H1 (cell line): Measurements from ENCODE around the gene PPARD. TPM values are rescaled to one million over a fixed set of nuclear protein-coding genes. Genes with fewer than 3 reads are reported as not detected.

Experiments used
- CTCF ChIA-PET: fragments of 300-600 bp; sonication (Branson Sonifier 250); formaldehyde crosslinking; loops from one replicate; lab custom pipeline; 2021; ENCODE audit not compliant: partially characterized antibody; lab: Charles Lee
- POLR2A ChIA-PET: fragments of 300-600 bp; sonication (Branson Sonifier 250); formaldehyde crosslinking; loops from one replicate; lab custom pipeline; 2021; ENCODE audit warnings: inconsistent platforms; ENCODE audit not compliant: partially characterized antibody; lab: Charles Lee
- DNase-seq, 2 experiments: peaks; one replicate each; pipeline versions ENCODE4 v3.0.0 to v3.0.0-alpha.2; 2010 to 2022; ENCODE audit warnings: low spot score in 2 of 2, low read depth in 1 of 2, mixed read lengths in 1 of 2
- FAIRE-seq: peaks from 2 replicates; lab custom pipeline; 2011; peaks lifted over from hg19 to GRCh38; lab: Jason Lieb, UNC
- H2AFZ ChIP-seq: 2 replicates; pipeline ENCODE4 v1.8.1; 2012; ENCODE audit warnings: low read length, inconsistent platforms
- H2AK5ac ChIP-seq: 2 replicates; pipeline ENCODE4 v1.6.1; 2013; ENCODE audit warnings: low read depth, low read length
- H2BK120ac ChIP-seq: replicated peaks from 2 replicates; pipeline ENCODE3; 2013; ENCODE audit warnings: low read depth, low read length, inconsistent platforms
- H2BK12ac ChIP-seq: 2 replicates; pipeline ENCODE4 v1.6.1; 2013; ENCODE audit warnings: low read depth, low read length
- H2BK15ac ChIP-seq: 2 replicates; pipeline ENCODE4 v1.6.1; 2013; ENCODE audit warnings: low read length
- H2BK20ac ChIP-seq: 2 replicates; pipeline ENCODE4 v1.6.1; 2013; ENCODE audit warnings: low read length
- H2BK5ac ChIP-seq: 2 replicates; pipeline ENCODE4 v1.6.1; 2013; ENCODE audit warnings: low read depth, low read length
- H3K14ac ChIP-seq: 2 replicates; pipeline ENCODE4 v1.6.1; 2013; ENCODE audit warnings: inconsistent platforms; ENCODE audit not compliant: insufficient read length
- H3K18ac ChIP-seq: 2 replicates; pipeline ENCODE4 v1.6.1; 2013; ENCODE audit warnings: low read length; ENCODE audit errors: extremely low read depth
- H3K23ac ChIP-seq: 2 replicates; pipeline ENCODE4 v1.6.1; 2013; ENCODE audit warnings: inconsistent platforms; ENCODE audit not compliant: insufficient read length
- H3K23me2 ChIP-seq: 2 replicates; pipeline ENCODE4 v1.6.1; 2013; ENCODE audit warnings: low read depth, low read length
- H3K27ac ChIP-seq: 2 replicates; pipeline ENCODE4 v1.6.1; 2011; ENCODE audit warnings: low read depth, low read length, inconsistent platforms
- H3K27me3 ChIP-seq, 4 experiments: replicated peaks in 1 of 4; 1 replicate in 1 of 4; 2 replicates in 3 of 4; pipeline versions ENCODE4 v1.6.1 to v1.8.1; 2011 to 2013; ENCODE audit warnings: low read length in 3 of 4, mild to moderate bottlenecking in 3 of 4, inconsistent platforms in 2 of 4, mixed read lengths in 2 of 4, moderate library complexity in 1 of 4; ENCODE audit not compliant: control insufficient read depth in 3 of 4, insufficient read depth in 3 of 4; ENCODE audit errors: extremely low read depth in 1 of 4
- H3K36me3 ChIP-seq, 4 experiments: 2 replicates each; pipeline versions ENCODE4 v1.6.1 to v1.8.1; 2011 to 2013; ENCODE audit warnings: mild to moderate bottlenecking in 4 of 4, low read length in 3 of 4, moderate library complexity in 2 of 4, control low read depth in 1 of 4, inconsistent platforms in 1 of 4; ENCODE audit not compliant: insufficient read depth in 4 of 4, control insufficient read depth in 2 of 4
- H3K4ac ChIP-seq: replicated peaks from 2 replicates; pipeline ENCODE3; 2013; ENCODE audit warnings: low read length, low read depth, mixed read lengths, inconsistent platforms; ENCODE audit not compliant: insufficient read length
- H3K4me1 ChIP-seq, 4 experiments: replicated peaks in 1 of 4; 1 replicate in 1 of 4; 2 replicates in 3 of 4; pipeline versions ENCODE4 v1.6.1 to v1.8.1; 2011 to 2013; ENCODE audit warnings: low read length in 3 of 4, inconsistent platforms in 2 of 4, mixed read lengths in 1 of 4; ENCODE audit not compliant: insufficient read depth in 4 of 4, control insufficient read depth in 3 of 4
- H3K4me2 ChIP-seq, 2 experiments: 2 replicates each; pipeline versions ENCODE4 v1.6.1 to v1.8.1; 2011 to 2013; ENCODE audit warnings: low read depth in 2 of 2, low read length in 2 of 2, control low read depth in 1 of 2, inconsistent platforms in 1 of 2, mild to moderate bottlenecking in 1 of 2; ENCODE audit not compliant: insufficient read depth in 1 of 2
- H3K4me3 ChIP-seq, 4 experiments: fragments of 200-600, 300-600 bp in 1 of 4; sonication (generic), shearing (Covaris generic), sonication (Bioruptor Twin) in 1 of 4; 2 replicates each; pipeline versions ENCODE4 v1.5.1 to v1.8.1; 2011 to 2016; ENCODE audit warnings: low read length in 4 of 4, low read depth in 3 of 4, control low read depth in 2 of 4, inconsistent platforms in 2 of 4, mild to moderate bottlenecking in 2 of 4, mixed read lengths in 1 of 4, moderate library complexity in 1 of 4; ENCODE audit not compliant: insufficient read depth in 2 of 4; ENCODE audit errors: extremely low read depth in 1 of 4
- H3K56ac ChIP-seq: replicated peaks from 2 replicates; pipeline ENCODE3; 2013; ENCODE audit warnings: low read depth, mild to moderate bottlenecking, mixed read lengths, low read length, inconsistent platforms; ENCODE audit not compliant: insufficient read length
- H3K79me1 ChIP-seq: 2 replicates; pipeline ENCODE4 v1.6.1; 2013; ENCODE audit warnings: low read depth, low read length, control low read depth
- H3K79me2 ChIP-seq, 2 experiments: 2 replicates each; pipeline versions ENCODE4 v1.6.1 to v1.8.1; 2012 to 2013; ENCODE audit warnings: low read length in 2 of 2, mild to moderate bottlenecking in 2 of 2, inconsistent platforms in 1 of 2; ENCODE audit not compliant: insufficient read depth in 2 of 2, control insufficient read depth in 1 of 2
- H3K9ac ChIP-seq, 4 experiments: replicated peaks in 1 of 4; 1 replicate in 1 of 4; 2 replicates in 3 of 4; pipeline versions ENCODE4 v1.6.1 to v1.8.1; 2011 to 2013; ENCODE audit warnings: low read depth in 3 of 4, low read length in 3 of 4, control low read depth in 2 of 4, mild to moderate bottlenecking in 2 of 4, moderate library complexity in 2 of 4, inconsistent platforms in 1 of 4; ENCODE audit errors: extremely low read depth in 1 of 4
- H3K9me3 ChIP-seq, 2 experiments: 2 replicates each; pipeline versions ENCODE4 v1.6.1 to v1.8.1; 2012 to 2013; ENCODE audit warnings: mild to moderate bottlenecking in 2 of 2, moderate library complexity in 2 of 2, control low read depth in 1 of 2, inconsistent platforms in 1 of 2, low read depth in 1 of 2, low read length in 1 of 2, mixed read lengths in 1 of 2; ENCODE audit not compliant: insufficient read depth in 2 of 2
- H4K20me1 ChIP-seq, 2 experiments: replicated peaks in 1 of 2; 2 replicates each; pipeline versions ENCODE3 to v1.8.1; 2011 to 2013; ENCODE audit warnings: inconsistent platforms in 2 of 2, low read length in 2 of 2, mild to moderate bottlenecking in 1 of 2; ENCODE audit not compliant: insufficient read depth in 2 of 2, control insufficient read depth in 1 of 2
- H4K5ac ChIP-seq: 2 replicates; pipeline ENCODE4 v1.6.1; 2013; ENCODE audit warnings: low read length, low read depth, mixed read lengths, inconsistent platforms; ENCODE audit not compliant: insufficient read length
- H4K8ac ChIP-seq: 2 replicates; pipeline ENCODE4 v1.8.0; 2013; ENCODE audit warnings: mild to moderate bottlenecking, moderate library complexity, low read length, inconsistent platforms; ENCODE audit not compliant: insufficient read depth; ENCODE audit errors: extremely low read depth
- H4K91ac ChIP-seq: replicated peaks from 2 replicates; pipeline ENCODE3; 2013; ENCODE audit warnings: low read length, mixed read lengths, inconsistent platforms; ENCODE audit not compliant: insufficient read length
- ASH2L ChIP-seq: fragments of 200-600, 300-600 bp; sonication (generic); IDR thresholded peaks from one replicate; pipeline ENCODE4 v1.7.1; 2017; ENCODE audit warnings: low read length
- ATF2 ChIP-seq: IDR thresholded peaks from 2 replicates; pipeline ENCODE4 v1.6.1; 2012; ENCODE audit warnings: low read length, inconsistent platforms
- CHD2 ChIP-seq: IDR thresholded peaks from 2 replicates; pipeline ENCODE4 v1.6.1; 2012; ENCODE audit warnings: low read length, improper control_type of control experiment
- FOSL1 ChIP-seq: IDR thresholded peaks from 2 replicates; pipeline ENCODE4 v1.6.1; 2011; ENCODE audit warnings: mild to moderate bottlenecking, low read depth, low read length, moderate library complexity; ENCODE audit not compliant: insufficient read depth
- GTF2F1 ChIP-seq: IDR thresholded peaks from 2 replicates; pipeline ENCODE4 v1.6.1; 2012; ENCODE audit warnings: low read depth, low read length, improper control_type of control experiment, borderline replicate concordance
- JUN ChIP-seq: IDR thresholded peaks from 2 replicates; pipeline ENCODE4 v1.6.1; 2011; ENCODE audit warnings: low read depth, mild to moderate bottlenecking, improper control_type of control experiment, low read length
- MAFK ChIP-seq: IDR thresholded peaks from 2 replicates; pipeline ENCODE4 v1.6.1; 2012; ENCODE audit warnings: low read depth, mild to moderate bottlenecking, improper control_type of control experiment, low read length
- RAD21 ChIP-seq, 2 experiments: IDR thresholded peaks in 1 of 2; conservative IDR thresholded peaks in 1 of 2; 2 replicates each; pipeline ENCODE4 v1.6.1; 2011; ENCODE audit warnings: low read depth in 2 of 2, low read length in 2 of 2, improper control_type of control experiment in 1 of 2, inconsistent platforms in 1 of 2, mild to moderate bottlenecking in 1 of 2, moderate library complexity in 1 of 2
- RXRA ChIP-seq: IDR thresholded peaks from 2 replicates; pipeline ENCODE4 v1.6.1; 2011; ENCODE audit warnings: low read depth, mild to moderate bottlenecking, low read length, moderate library complexity; ENCODE audit not compliant: insufficient read depth
- SP2 ChIP-seq: IDR thresholded peaks from 2 replicates; pipeline ENCODE4 v1.6.1; 2012; ENCODE audit warnings: mild to moderate bottlenecking, low read length, inconsistent platforms
- TBP ChIP-seq: IDR thresholded peaks from 2 replicates; pipeline ENCODE4 v1.6.1; 2011; ENCODE audit warnings: low read depth, low read length, improper control_type of control experiment
- WGBS, 2 experiments: shearing (Covaris generic) in 1 of 2; methylation state at CpG; one replicate each; pipeline versions ENCODE4 v1.1.6 to v1.1.7; 2013 to 2015; ENCODE audit warnings: low lambda C conversion rate in 2 of 2, mixed read lengths in 2 of 2, inconsistent platforms in 1 of 2, low coverage in 1 of 2, missing lambda C conversion rate in 1 of 2; ENCODE audit not compliant: insufficient replicate concordance in 2 of 2, insufficient coverage in 1 of 2, insufficient read length in 1 of 2; ENCODE audit errors: extremely low coverage in 1 of 2, missing lambda C conversion rate in 1 of 2; 5-methylcytosine and 5-hydroxymethylcytosine counted together
- polyA plus RNA-seq, 7 experiments: library from polyadenylated mRNA; depleted of rRNA in 3 of 7; stranded (reverse) in 5 of 7; unstranded in 2 of 7; fragments of >200 nt in 5 of 7; fragments of 200-250 nt in 2 of 7; gene quantifications; 1 replicate in 5 of 7; 2 replicates in 1 of 7; 4 replicates in 1 of 7; pipeline versions ENCODE4 v1.2.1 to v1.2.3, GENCODE V29; 2011 to 2013; ENCODE audit warnings: missing spikeins in 2 of 7, mixed read lengths in 2 of 7
- total RNA-seq: library from RNA; stranded (reverse); fragmentation: NEBNext Ultra II Directional; extraction: Animal tissue kit (Norgen Biotek cat#: 25700); gene quantifications from 2 replicates; pipeline ENCODE4 v1.2.1, GENCODE V29; 2021
- TF ChIP-seq, protein P1 (sequence below): IDR thresholded peaks from 2 replicates; pipeline ENCODE4 v1.6.1; 2011; ENCODE audit warnings: low read depth, mild to moderate bottlenecking, low read length; ENCODE audit not compliant: insufficient read depth

The PPARD gene
- total and polyA plus RNA-seq, 2 of the 8 experiments (the other 6 are each of a cell fraction or from before 2014, with no cell fraction given): 14.6 to 14.9 TPM

GRCh38 chr6:35441642-35442041 is 99.3 kb downstream of the PPARD start:
- H2BK15ac ChIP-seq: no peak overlapping the region
- H3K4me1 ChIP-seq: no peaks in the 10 kb centered on the region
- H3K4me2 ChIP-seq: no peak overlapping the region
- no peaks in the 10 kb centered on the region for H3K27me3 ChIP-seq
- no peak overlapping the region for H3K4me3 ChIP-seq
- H3K4ac ChIP-seq: no peak overlapping the region
- H3K9ac ChIP-seq: no peak overlapping the region
- H3K79me2 ChIP-seq: no peaks in the 10 kb centered on the region
- 87% methylated on average over 4 of the region's 4 CpGs; no CpG with 5 or more reads in 1 of the 2 experiments for WGBS, 2 experiments
- H2BK120ac ChIP-seq: no peak overlapping the region
- H4K91ac ChIP-seq: no peak overlapping the region
- H3K56ac ChIP-seq: no peak overlapping the region
- no peaks in the 10 kb centered on the region for H4K20me1 ChIP-seq
- no peak overlapping the region for H4K8ac ChIP-seq
- FAIRE-seq (no peak), DNase-seq (no peak)
- H2BK20ac ChIP-seq: no peak overlapping the region
- no peak overlapping the region for H4K5ac ChIP-seq
- H3K27ac ChIP-seq: no peak overlapping the region
- ChIA-PET CTCF (interaction anchor here (0.9 to 3.0 kb wide), 5 partner anchors 16 to 146 kb away, joined by 3 to 7 read pairs (median 4); no protein-coding TSS in a partner anchor), POLR2A (interaction anchor here (1.2 kb wide), 1 partner anchor 12 kb away, joined by 3 read pairs; no protein-coding TSS in a partner anchor)
- no peaks in the 10 kb centered on the region for H3K36me3 ChIP-seq
- H2AK5ac ChIP-seq: no peak overlapping the region
- H3K23me2 ChIP-seq: no peaks in the 10 kb centered on the region
- H2AFZ ChIP-seq: no peak overlapping the region
- H2BK5ac ChIP-seq: no peak overlapping the region
- H3K79me1 ChIP-seq: no peaks in the 10 kb centered on the region
- no peak overlapping the region for H3K18ac ChIP-seq
- no peak overlapping the region for H3K23ac ChIP-seq
- H2BK12ac ChIP-seq: no peak overlapping the region
- H3K14ac ChIP-seq: no peak overlapping the region
- no peaks in the 10 kb centered on the region for H3K9me3 ChIP-seq
- TF ChIP-seq GTF2F1: no peak
- TF ChIP-seq JUN: no peak
- no peak for TF ChIP-seq CHD2
- TF ChIP-seq FOSL1: no peak
- TF ChIP-seq ATF2: no peak
- no peak for TF ChIP-seq MAFK
- TF ChIP-seq RAD21 (IDR thresholded peaks at IDR 0.05 in 1 of 2, conservative IDR thresholded peaks at IDR 0.05 in 1 of 2; ENCODE audit: low read depth in 2 of 2, low read length in 2 of 2): no peak
- no peak for TF ChIP-seq ASH2L
- TF ChIP-seq, protein P1, sequence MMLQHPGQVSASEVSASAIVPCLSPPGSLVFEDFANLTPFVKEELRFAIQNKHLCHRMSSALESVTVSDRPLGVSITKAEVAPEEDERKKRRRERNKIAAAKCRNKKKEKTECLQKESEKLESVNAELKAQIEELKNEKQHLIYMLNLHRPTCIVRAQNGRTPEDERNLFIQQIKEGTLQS: no peak
- no peak for TF ChIP-seq TBP
- no peak for TF ChIP-seq SP2
- TF ChIP-seq RXRA: no peak
